Hepatocyte (in vitro differentiated cells): ENCODE results near the gene NPIPB8. TPM values are rescaled to one million over a fixed set of nuclear protein-coding genes. Genes with fewer than 3 reads are reported as not detected.
"Not testable (repeated sequence)": the region's sequence is repeated elsewhere in the genome, so short reads cannot be mapped to it uniquely, and the experiment has no call there.

ENCODE experiments used
- DNase-seq: peaks from one replicate; pipeline ENCODE4 v3.0.0-alpha.2; 2016; ENCODE audit warnings: low spot score
- H2AFZ ChIP-seq: fragments of 200-600 bp; sonication (generic); 2 replicates; pipeline ENCODE4 v1.6.0; 2016; ENCODE audit warnings: antibody characterized with exemption, mild to moderate bottlenecking
- H3K27ac ChIP-seq: fragments of 200-600 bp; sonication (generic); 2 replicates; pipeline ENCODE4 v1.5.1; 2016; ENCODE audit warnings: mild to moderate bottlenecking
- H3K27me3 ChIP-seq: fragments of 200-600 bp; sonication (generic); 2 replicates; pipeline ENCODE4 v1.6.1; 2016
- H3K36me3 ChIP-seq: fragments of 200-600 bp; sonication (generic); replicated peaks from 2 replicates; pipeline ENCODE4 v1.5.1; 2016; ENCODE audit warnings: low read depth; ENCODE audit not compliant: insufficient read depth
- H3K4me1 ChIP-seq: fragments of 200-600 bp; sonication (generic); 2 replicates; pipeline ENCODE4 v1.5.1; 2016; ENCODE audit warnings: mild to moderate bottlenecking, moderate library complexity; ENCODE audit not compliant: insufficient read depth
- H3K4me2 ChIP-seq: fragments of 200-600 bp; sonication (generic); 2 replicates; pipeline ENCODE4 v1.6.0; 2016
- H3K4me3 ChIP-seq: fragments of 200-600 bp; sonication (generic); 2 replicates; pipeline ENCODE4 v1.5.1; 2016; ENCODE audit warnings: mild to moderate bottlenecking
- H3K79me2 ChIP-seq: fragments of 200-600 bp; sonication (generic); 2 replicates; pipeline ENCODE4 v1.6.0; 2017; ENCODE audit warnings: mild to moderate bottlenecking
- H3K9me2 ChIP-seq: fragments of 200-600 bp; sonication (generic); replicated peaks from 2 replicates; pipeline ENCODE4 v1.6.0; 2017; ENCODE audit warnings: mild to moderate bottlenecking; ENCODE audit not compliant: insufficient read depth
- H3K9me3 ChIP-seq: fragments of 200-600 bp; sonication (generic); 2 replicates; pipeline ENCODE4 v1.5.1; 2016; ENCODE audit warnings: low read depth, mild to moderate bottlenecking
- H4K20me1 ChIP-seq: fragments of 200-600 bp; sonication (generic); 2 replicates; pipeline ENCODE4 v1.6.0; 2016; ENCODE audit warnings: mild to moderate bottlenecking; ENCODE audit not compliant: insufficient read depth, poor library complexity, severe bottlenecking
- CTCF ChIP-seq: fragments of 200-600 bp; sonication (generic); IDR thresholded peaks from 2 replicates; pipeline ENCODE4 v1.5.1; 2016; ENCODE audit warnings: antibody characterized with exemption, mild to moderate bottlenecking; ENCODE audit not compliant: poor library complexity
- EZH2 ChIP-seq: fragments of 200-600 bp; sonication (generic); IDR thresholded peaks from 2 replicates; pipeline ENCODE4 v1.6.1; 2016; ENCODE audit warnings: antibody characterized with exemption, mild to moderate bottlenecking, borderline replicate concordance
- EZH2phosphoT487 ChIP-seq: fragments of 200-600 bp; sonication (generic); IDR thresholded peaks from one replicate; pipeline ENCODE4 v1.6.1; 2018; ENCODE audit warnings: antibody characterized with exemption, mild to moderate bottlenecking, low read depth, moderate library complexity; ENCODE audit not compliant: unreplicated experiment, severe bottlenecking
- WGBS: methylation state at CpG from one replicate; pipeline ENCODE4 v1.1.6; 2016; ENCODE audit warnings: low lambda C conversion rate; ENCODE audit errors: missing lambda C conversion rate; 5-methylcytosine and 5-hydroxymethylcytosine counted together
- polyA plus RNA-seq: library from polyadenylated mRNA; unstranded; fragments of >200 nt; fragmentation: Nextera tagmentation; extraction: Ambion mirVana; gene quantifications from 2 replicates; pipeline ENCODE4 v1.2.1, GENCODE V29; 2016
- total RNA-seq: library from RNA; depleted of rRNA; stranded (reverse); fragments of >200 nt; gene quantifications from 2 replicates; pipeline ENCODE4 v1.2.3, GENCODE V29; 2014

Gene NPIPB8
- total and polyA plus RNA-seq, 2 experiments from 2014 or later, result 0.47 TPM; not detected in 1

GRCh38 chr16:28621481-28622155 is 16.2 kb upstream of the NPIPB8 start:
- TF ChIP-seq EZH2 (no peak), CTCF (no peak), EZH2phosphoT487 (no peak)
- no peaks in the 10 kb centered on the region for H4K20me1 ChIP-seq
- H3K4me2 ChIP-seq, result peak overlapping the region; percentile 11
- no peaks in the 10 kb centered on the region for H3K9me3 ChIP-seq
- no peak for DNase-seq
- no peaks in the 10 kb centered on the region for H3K27me3 ChIP-seq
- H3K36me3 ChIP-seq, result no peaks in the 10 kb centered on the region
- no peaks in the 10 kb centered on the region for H3K79me2 ChIP-seq
- WGBS, result 32% methylated on average over 7 of the region's 7 CpGs
- H3K4me3 ChIP-seq, result no peak overlapping the region
- H3K4me1 ChIP-seq, result peaks cover 7% of the 10 kb centered on the region
- no peak overlapping the region for H3K27ac ChIP-seq
- H2AFZ ChIP-seq, result no peak overlapping the region
- no peaks in the 10 kb centered on the region for H3K9me2 ChIP-seq

- H3K4me3 ChIP-seq, H3K36me3 ChIP-seq, H3K4me1 ChIP-seq, DNase-seq, H3K79me2 ChIP-seq, H4K20me1 ChIP-seq, H3K4me2 ChIP-seq, H2AFZ ChIP-seq, H3K9me3 ChIP-seq, H3K9me2 ChIP-seq, H3K27me3 ChIP-seq, H3K27ac ChIP-seq: not testable (repeated sequence)
- 93% methylated on average over 11 of the region's 24 CpGs for WGBS
Measured at GRCh38 chr16:28622532-28623171, 15.2 kb upstream of the NPIPB8 start.

- Histone ChIP-seq H3K79me2 (no peaks in the 10 kb centered on the region), H2AFZ (no peak overlapping the region), H3K4me3 (no peak overlapping the region), H3K4me1 (peaks cover 7% of the 10 kb centered on the region), H3K36me3 (no peaks in the 10 kb centered on the region), H3K27me3 (no peaks in the 10 kb centered on the region), H3K9me2 (no peaks in the 10 kb centered on the region), H3K4me2 (no peak overlapping the region), H4K20me1 (no peaks in the 10 kb centered on the region), H3K27ac (no peak overlapping the region), H3K9me3 (no peaks in the 10 kb centered on the region)
- TF ChIP-seq EZH2phosphoT487 (no peak), CTCF (no peak), EZH2 (no peak)
- WGBS, result 97% methylated on average over 57 of the region's 68 CpGs
- DNase-seq, result no peak
Measured at GRCh38 chr16:28623172-28623711, 14.6 kb upstream of the NPIPB8 start.

GRCh38 chr16:28630905-28631304 is 7.0 kb upstream of the NPIPB8 start:
- not testable (repeated sequence) for H3K4me2 ChIP-seq, H3K4me1 ChIP-seq, H3K79me2 ChIP-seq, H3K4me3 ChIP-seq, H4K20me1 ChIP-seq, H3K36me3 ChIP-seq, H2AFZ ChIP-seq, H3K27ac ChIP-seq, H3K9me2 ChIP-seq, DNase-seq, H3K27me3 ChIP-seq, H3K9me3 ChIP-seq
- WGBS, result 79% methylated on average over 5 of the region's 5 CpGs

- H3K9me2 ChIP-seq, H3K4me2 ChIP-seq: not testable (repeated sequence)
Measured at GRCh38 chr16:28636093-28636823, 1.6 kb upstream of the NPIPB8 start.

GRCh38 chr16:28638359-28638758 is 494 bp downstream of the NPIPB8 start:
- not testable (repeated sequence) for H3K27ac ChIP-seq, H3K9me3 ChIP-seq, H3K79me2 ChIP-seq, H3K4me2 ChIP-seq, H3K9me2 ChIP-seq, DNase-seq, H3K27me3 ChIP-seq, H3K36me3 ChIP-seq, H3K4me1 ChIP-seq, H3K4me3 ChIP-seq, H4K20me1 ChIP-seq, H2AFZ ChIP-seq
- 100% methylated on average over 3 of the region's 5 CpGs for WGBS

More at GRCh38 chr16:28636093-28636823, 1.6 kb upstream of the NPIPB8 start:
- H3K9me3 ChIP-seq, H4K20me1 ChIP-seq, H3K79me2 ChIP-seq, H3K4me1 ChIP-seq, H3K27me3 ChIP-seq, H3K36me3 ChIP-seq, H2AFZ ChIP-seq, H3K4me3 ChIP-seq, DNase-seq: not testable (repeated sequence)
- WGBS, result 48% methylated on average over 5 of the region's 5 CpGs
- peak overlapping the region; percentile 65 for H3K27ac ChIP-seq
